ENCODE data around the gene FRY.

FRY gene

DNA sequence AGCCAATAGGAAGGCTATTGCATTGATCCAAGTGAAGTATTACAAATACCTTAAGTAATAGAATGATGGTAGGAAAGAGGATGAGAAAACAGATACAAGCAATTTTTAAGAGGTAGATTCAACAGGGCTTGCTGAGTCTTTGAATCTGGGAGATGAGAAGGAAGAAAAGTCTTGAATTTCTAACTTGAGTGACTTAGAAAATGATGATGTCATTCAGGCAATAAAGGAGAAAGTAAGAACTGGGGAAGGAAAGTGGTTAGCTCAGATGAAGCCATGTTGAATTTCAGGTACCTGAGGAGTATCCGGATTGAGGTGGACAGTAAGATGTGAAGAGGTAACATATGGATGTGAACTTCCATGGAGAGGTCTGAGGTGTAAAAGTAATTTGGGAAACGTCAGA is 15.5 kb upstream of the FRY start:
- DNase-seq (ENCODE audit: low read depth in 3 of 3, low spot score in 1 of 3) = no peak

DNA sequence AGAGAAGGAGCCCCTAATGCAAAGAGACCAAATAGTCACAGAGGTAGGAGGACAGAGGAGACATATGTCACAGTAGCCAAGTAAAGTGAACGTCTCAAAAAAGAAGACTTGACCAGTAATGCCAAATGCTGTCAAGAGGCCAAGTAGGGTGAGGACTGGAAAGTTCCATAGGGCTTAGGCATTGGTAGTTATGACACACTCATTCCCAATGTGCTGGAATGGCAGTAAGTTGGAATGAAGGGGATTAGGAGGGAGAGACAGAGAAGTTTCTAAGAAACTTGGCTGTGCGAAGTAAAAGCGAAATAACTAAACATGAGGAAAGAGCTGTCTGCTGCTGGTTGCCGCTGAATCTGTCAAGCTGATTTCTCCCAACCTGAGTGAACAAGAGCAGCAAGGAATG is 14.9 kb upstream of the FRY start:
- DNase-seq (ENCODE audit: low read depth in 3 of 3, low spot score in 1 of 3) = no peak

DNA sequence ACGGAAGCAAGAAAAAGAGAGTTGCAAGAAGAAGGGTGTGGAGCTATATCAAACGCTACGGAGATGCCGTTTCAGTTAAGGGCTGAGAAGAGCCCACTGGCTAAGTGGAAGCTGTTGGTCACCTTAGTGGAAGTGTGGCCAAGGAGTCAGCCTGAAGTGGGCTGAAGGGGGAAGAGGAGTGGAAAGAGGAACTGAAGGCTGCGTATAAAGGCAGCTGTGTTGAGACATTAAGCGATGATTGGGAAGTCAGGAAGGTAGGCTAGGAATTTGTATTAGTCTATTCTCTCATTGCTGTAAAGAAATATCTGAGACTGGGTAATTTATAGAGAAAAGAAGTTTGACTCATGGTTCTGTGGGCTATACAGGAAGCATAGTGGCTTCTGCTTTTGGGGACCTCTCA is 14.1 kb upstream of the FRY start:
- no peak for DNase-seq (ENCODE audit: low read depth in 3 of 3, low spot score in 1 of 3)

DNA sequence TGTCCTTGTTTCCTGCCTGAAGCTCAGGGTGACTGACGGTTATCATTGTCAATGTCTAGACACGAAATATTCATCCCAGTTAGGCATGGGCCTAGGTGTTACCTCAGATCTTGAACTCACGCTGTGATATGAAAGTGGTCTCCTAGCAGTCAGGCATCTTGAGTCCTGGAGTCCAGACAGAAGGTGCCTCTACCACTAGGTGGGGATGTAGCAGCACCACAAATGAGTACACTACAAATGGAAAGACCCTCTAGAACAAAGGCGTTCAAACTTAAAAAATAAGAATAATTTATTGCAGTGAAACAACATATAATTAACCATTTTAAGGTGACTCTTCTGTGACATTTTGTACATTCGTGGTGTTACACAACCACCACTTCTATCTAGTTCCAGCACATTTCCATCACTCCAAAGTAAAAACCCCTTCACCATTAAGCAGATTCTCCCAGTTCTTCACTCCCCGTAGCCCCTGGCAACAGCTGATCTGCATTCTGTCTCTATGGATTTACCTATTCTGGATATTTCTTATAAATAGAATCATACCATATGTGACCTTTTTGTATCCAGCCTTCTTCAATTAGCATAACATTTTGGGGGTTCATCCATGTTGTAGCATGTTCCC is 11.9 kb upstream of the FRY start:
- no peak for DNase-seq (ENCODE audit: low read depth in 3 of 3, low spot score in 1 of 3)

DNA sequence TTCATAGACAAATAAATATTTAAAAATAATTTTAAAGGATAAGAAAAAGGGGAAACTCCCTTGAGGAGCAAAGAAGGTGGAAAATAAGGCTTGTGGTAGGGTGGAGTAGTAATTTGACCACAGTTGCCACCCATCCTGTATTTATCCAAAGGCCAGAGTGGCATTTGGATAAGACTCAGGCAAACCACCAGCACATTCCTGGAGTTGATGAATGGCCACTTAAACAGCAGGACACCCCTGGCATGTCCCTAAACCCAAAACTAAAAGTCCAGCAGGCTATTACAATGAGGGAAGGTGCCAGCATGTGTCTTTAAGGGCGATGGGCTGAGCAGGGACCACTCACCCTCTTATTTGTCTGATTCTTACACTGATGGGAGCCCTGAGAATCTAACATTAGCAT is 9.8 kb upstream of the FRY start:
- DNase-seq (ENCODE audit: low read depth in 3 of 3, low spot score in 1 of 3) = no peak

DNA sequence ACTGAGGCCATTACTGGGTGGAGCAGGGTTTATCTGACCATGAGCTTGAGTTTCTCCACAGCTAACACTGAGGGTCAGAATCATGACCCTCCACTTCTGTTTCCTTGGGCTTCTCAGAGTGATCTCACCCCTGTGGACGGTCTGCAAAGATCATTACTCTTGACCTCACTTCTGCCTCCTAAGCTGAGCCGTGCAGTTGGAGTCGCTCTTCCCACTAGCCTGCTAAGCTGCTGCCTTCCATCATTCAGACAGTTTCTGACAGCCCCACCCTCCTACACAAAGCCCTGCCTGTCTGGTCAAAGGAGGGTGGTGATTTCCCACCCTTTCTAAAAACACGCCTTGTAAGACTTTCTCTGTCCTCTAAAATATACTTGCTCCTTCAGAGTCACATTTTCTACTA is 9.3 kb upstream of the FRY start:
- DNase-seq (ENCODE audit: low read depth in 3 of 3, low spot score in 1 of 3) = no peak

DNA sequence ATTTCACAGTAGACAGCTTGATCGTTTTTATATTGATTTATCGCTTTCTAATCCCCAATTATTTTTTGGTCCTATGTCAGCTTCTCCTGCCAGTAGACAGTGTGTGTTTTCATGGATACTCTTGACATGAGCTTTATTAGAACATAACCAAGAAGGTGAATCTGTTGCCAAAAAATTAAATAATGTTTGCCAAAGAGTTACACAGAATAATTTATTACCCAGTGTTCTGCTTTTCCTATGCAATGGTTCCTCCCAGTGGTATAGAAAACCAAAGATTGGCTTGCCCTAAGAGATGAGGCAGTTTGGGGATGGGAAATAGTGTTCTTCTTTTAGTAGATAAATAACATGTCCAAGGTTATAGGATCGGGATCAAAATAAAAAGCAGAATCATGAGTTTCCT is 8.5 kb upstream of the FRY start:
- no peak for DNase-seq (ENCODE audit: low read depth in 3 of 3, low spot score in 1 of 3)

DNA sequence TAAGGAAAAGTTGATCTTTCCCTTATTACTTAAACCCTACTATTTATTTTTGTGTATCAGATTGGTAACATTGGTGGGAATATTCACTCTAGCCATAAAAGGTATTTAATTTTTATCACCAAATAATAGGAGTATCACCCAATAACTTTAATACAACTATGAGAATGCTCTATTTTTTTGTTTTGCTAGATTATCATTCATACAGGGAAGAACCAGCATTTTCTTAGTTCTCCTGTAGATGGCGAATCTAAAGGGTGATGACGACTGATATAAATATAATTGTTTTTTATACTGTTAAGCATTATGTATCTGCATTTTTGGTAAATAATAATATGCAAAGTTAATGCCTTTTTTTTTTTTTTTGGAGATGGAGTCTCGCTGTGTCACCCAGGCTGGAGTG is 7.9 kb upstream of the FRY start:
- no peak for DNase-seq (ENCODE audit: low read depth in 3 of 3, low spot score in 1 of 3)

DNA sequence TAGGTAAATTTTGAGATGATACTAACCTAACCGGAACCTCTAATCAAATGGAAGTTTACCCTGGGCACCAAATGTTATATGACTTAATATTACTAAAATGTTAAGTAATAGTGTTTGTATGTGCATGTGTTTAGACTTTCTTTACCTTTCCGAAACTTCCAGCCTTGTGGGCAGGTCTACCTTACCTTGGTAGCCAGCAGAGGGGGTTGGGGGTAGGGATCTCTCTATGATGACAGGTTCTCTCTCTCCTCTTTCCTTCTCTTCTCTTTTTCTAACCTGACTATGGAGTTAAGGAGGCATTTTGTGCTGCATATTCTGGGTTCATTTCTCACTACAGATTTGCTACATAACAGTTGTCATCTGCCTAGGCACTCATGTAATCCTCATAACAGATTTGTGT is 6.8 kb upstream of the FRY start:
- no peak for DNase-seq (ENCODE audit: low read depth in 3 of 3, low spot score in 1 of 3)

DNA sequence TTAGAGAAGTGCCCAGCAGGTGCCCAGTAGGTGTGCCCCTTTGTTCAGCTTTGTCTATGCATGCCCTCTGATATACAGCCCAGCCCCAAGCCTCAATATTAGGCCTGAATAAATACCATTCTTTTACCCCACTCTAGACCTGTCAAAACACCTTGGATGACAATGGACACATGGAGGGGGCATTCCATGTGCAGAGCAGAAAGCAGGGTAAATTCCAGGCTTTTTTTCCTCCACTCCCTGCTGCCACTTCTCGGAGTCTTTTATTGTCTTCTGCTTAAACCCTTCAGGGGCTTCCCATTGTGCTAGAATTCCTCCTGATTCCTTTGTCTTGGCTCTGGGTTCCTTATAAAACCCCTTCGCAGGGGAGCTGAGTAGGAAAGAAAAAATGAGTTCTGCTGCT is 5.8 kb upstream of the FRY start:
- no peak for DNase-seq (ENCODE audit: low read depth in 3 of 3, low spot score in 1 of 3)

DNA sequence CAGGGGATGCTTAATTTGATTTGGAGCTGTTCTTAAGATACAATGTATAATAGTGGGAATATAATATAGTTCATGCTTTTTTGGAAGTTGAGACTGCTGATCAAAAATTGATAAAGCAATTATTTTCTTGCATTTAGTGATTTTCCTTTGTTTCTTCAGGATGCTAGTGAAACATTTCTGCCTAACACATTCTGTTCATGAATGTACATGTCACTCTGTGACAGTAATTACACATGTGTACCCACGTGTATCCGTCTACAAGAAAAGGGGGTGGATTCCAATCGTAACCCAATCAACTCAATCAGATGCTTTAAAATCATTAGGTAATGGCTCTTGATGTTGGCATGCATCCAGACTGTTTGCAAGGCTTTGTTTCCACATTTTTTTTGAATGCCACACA is 5.0 kb upstream of the FRY start:
- no peak for DNase-seq (ENCODE audit: low read depth in 3 of 3, low spot score in 1 of 3)

DNA sequence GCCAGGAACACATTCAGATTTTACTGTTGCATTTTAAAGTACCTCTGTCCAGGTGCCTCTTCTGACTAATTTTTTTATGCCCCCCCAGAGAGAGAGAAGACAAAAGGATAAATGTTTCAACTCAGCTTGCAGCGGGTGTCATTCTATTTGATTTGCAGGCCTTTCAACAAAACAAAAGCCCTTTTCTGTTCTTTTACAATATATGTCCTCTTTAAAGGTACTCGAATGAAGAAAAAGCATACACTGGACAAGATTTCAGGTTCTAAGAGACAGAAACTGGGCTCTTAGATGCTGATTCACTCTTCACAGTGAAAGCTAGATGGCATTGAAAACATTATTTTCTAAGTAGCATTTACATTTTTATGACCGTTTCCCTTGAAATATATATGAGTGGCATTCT is 2.9 kb upstream of the FRY start:
- no peak for DNase-seq (ENCODE audit: low read depth in 3 of 3, low spot score in 1 of 3)

DNA sequence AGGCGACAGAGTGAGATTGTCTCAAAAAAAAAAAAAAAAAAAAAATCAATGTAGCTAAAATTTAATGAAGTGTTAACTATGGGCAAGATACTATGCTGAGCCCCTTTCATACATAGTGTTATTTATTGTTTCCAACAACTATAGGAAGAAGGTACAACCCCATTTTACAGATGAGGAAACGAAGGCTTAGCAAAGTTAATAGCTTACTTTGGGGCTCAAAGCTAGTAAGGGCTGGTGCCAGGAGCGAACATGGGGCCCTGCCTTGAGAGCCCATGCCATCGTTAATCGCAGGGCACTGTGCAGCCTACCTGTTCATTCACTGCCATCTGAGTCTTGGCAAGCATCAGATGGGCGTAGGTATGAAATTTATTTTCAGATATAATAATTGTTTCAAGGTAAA is 1.9 kb upstream of the FRY start:
- no peak for DNase-seq (ENCODE audit: low read depth in 3 of 3, low spot score in 1 of 3)

DNA sequence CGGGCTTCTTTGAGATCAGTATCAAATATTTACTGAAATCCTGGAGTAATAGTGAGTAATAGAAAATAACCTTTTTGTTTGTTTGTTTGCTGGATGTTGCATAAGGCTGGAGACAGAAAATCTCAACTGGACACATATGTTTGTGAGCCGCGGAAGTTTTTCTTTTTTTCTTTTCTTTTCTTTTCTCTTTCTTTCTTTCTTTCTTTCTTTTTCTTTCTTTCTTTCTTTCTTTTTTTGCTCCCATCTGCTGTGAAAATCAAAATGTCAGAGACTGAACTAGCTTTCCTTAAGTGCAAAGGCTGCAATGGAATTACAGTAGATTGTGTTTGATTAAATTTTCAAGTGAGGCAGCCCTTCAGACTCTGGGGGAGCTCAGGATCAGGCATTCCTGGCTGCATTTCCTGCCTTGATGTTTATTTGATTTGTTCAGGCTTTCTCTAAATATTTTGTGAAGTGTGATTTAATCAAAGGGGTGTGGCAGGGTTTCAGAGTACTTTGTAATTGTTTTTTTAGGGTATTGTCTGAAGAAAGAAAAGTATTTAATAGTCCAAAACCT is 319 bp downstream of the FRY start:
- no peak for DNase-seq (ENCODE audit: low read depth in 3 of 3, low spot score in 1 of 3)

DNA sequence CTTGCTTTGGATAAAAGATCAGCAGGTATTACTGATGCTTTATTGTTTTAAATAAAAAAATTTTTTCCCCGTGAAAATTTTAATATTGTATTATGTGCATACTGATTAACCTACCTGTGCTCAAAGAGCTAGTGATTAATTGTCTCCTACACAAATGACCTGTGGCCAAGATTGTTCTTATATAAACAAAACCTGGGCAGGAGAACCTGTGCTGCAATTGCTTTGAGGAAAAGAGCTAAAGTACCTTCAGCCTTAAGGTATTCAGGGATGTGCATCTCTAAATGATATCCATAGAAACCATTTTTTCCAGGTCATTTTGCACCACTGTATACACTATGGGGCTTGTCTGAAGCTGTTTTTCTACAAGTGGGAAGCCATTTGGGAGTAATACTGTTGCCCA is 1.2 kb downstream of the FRY start:
- DNase-seq (ENCODE audit: low read depth in 3 of 3, low spot score in 1 of 3) = no peak

DNA sequence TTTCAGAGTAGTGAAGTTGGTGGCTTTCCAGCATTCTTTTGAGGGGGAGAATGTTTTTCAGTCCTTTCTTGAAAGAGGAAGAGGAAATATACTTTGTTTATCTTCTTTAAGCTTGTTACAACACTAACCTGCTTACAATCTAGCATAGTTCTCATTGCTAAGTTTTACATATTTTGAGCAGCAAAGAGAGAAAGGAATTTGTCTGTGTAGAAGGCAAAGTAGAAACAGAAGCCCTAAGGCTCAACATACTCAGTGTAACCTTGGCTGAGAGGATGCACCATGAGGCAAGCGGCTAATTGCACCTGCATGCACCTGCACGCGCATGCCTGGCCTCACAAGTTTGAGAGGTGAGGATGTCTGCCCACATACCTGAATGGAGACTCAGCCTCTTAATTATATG is 2.2 kb downstream of the FRY start:
- no peak for DNase-seq (ENCODE audit: low read depth in 3 of 3, low spot score in 1 of 3)

DNA sequence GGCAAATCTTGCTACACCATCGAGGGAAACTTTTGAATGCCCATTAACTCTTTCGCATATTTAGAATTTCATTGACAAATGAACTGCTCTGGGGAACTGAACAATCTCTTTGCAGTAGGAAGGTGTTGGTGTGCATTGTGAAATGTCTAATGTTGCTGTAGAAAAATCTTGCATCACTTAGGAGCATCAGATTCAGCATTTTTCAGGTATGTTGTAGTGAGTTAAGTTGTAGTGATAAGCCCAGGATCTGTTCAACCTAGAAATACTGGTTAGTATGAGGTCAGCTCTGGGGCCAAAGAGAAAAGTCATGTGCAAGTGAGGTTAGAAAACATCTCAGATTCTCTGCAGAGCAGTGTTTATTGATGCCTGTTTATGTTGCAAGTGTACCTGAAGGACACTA is 4.1 kb downstream of the FRY start:
- DNase-seq (ENCODE audit: low read depth in 3 of 3, low spot score in 1 of 3) = no peak

DNA sequence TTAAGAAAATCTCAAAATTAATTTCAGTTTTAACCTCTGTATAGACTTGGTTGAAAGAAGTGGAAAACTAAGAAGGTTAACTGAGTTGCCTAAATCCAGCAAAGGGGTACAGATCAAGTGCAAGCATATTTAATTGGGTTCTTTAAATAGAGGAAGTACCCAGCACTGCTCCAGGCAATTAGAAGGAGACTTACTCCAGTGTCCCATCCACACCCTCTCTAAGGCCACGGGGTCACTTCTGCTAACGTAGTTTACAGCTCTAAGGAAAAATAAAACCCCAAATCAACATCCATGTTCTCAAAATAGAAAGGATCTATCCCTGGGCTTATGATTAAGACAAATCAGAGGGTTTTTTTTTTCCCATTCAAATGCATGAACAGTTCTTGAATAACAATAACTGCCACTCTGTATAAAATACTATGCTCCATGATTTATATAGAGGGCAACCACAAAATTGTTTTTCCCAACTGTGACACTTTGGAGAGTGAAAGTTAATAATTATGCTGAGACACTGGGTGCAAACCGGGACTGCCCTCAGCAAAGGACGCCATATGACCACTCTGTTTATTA is 4.6 kb downstream of the FRY start:
- no peak for DNase-seq (ENCODE audit: low read depth in 3 of 3, low spot score in 1 of 3)

DNA sequence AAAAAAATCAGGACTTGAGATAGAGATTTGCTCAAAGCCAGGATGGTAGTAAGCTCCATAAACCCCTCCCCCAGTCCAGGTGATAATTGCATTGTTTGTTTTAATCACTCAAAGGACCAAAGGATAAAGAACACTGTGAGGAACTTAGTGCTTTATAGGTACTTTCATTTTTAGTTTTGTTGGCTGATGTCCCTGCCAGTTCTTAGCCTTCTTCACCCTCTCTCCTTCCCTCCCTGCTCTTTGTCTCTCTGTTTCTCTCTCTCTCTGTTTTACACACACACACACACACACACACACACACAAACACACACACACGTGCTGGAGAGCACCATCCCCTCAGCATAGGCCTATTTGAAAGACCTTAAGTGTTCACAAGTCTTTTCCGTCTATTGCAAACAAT is 5.2 kb downstream of the FRY start:
- no peak for DNase-seq (ENCODE audit: low read depth in 3 of 3, low spot score in 1 of 3)

DNA sequence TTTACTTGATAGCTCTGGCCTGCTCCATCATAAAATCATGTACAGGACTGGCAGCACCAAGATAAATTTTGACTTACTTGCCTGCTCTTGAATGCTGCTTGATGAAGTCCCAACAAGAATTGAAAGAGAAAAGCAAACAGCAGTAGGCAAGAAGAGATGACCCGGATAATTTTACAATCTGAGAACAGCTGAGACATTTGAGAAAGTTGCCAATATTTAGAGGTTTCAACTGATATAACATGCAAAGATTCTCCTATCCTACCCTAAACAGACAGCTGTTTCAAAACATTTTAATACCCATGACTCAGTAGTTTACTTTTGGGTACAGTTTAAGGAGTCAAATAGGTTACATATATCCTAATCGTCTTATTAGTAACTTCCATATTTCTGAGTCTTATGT is 5.9 kb downstream of the FRY start:
- DNase-seq (ENCODE audit: low read depth in 3 of 3, low spot score in 1 of 3) = no peak

DNA sequence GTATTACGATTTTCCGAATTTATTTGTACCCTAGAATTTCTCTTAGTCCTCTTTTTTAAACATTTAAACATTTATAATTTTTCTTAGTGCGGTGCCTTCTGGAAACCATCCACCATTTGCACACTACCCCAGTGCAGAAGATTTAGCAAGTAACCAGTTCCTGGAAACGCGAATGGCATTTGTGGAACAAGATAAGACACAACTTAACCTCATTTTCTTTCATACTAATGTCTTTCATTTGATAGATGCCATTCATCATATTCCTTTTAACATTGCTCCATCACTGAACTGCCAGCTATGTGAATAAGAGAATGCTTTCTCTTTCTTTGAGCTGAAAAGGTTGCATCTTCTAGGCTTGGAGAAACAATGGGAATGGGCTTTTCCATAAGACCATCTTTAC is 6.8 kb downstream of the FRY start:
- no peak for DNase-seq (ENCODE audit: low read depth in 3 of 3, low spot score in 1 of 3)

DNA sequence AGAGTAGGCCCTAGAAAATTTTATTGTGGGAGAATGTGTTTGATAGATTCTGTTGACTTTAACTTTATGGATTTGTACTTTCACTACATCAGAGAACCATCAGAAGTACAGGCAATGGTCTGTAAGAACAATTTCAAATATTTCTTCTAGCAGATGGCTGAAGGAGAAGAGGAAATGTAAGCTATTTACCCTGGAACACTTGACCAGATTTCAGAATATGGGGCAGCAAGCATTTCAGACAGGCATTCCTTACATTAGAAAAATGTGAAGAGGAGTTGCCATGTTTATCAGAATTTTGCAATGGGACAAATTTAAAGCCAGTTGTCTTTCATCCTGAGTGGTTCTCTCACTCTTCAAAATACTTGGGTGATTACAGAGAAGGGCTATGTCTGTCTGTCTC is 7.5 kb downstream of the FRY start:
- no peak for DNase-seq (ENCODE audit: low read depth in 3 of 3, low spot score in 1 of 3)

DNA sequence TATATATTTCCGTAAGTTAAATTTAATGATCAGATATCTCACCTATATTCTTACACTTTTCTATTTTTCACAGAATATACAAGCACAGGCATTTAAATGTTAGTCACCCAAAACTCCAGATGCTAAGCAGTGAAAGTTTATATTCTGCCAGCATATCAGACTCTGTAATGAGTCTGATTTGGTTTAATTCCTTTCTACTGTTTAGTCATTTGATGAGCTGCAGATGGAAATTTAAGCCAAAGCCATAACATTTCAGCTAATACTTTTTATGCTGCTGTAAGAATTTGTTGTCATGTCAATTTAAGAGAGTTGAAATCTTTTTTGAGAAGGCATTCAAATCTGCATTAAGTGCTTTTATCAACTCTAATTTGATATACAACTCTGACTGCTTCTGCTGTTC is 8.0 kb downstream of the FRY start:
- no peak for DNase-seq (ENCODE audit: low read depth in 3 of 3, low spot score in 1 of 3)
